Trophoblast cell (in vitro differentiated cells and primary cell): ENCODE results near the gene NCOA7.
"Not testable (repeated sequence)": the region's sequence is repeated elsewhere in the genome, so short reads cannot be mapped to it uniquely, and the experiment has no call there.

ENCODE experiments used
- DNase-seq, 2 donors: peaks; one replicate each; pipeline ENCODE4 v3.0.0-alpha.2; 2016
- H2AFZ ChIP-seq: 2 replicates; pipeline ENCODE4 v1.6.1; 2013; ENCODE audit warnings: low read length, moderate library complexity, mild to moderate bottlenecking; ENCODE audit not compliant: insufficient read depth, poor library complexity
- H2AK5ac ChIP-seq: 2 replicates; pipeline ENCODE4 v1.6.1; 2013; ENCODE audit warnings: mild to moderate bottlenecking, low read length
- H2BK120ac ChIP-seq: 2 replicates; pipeline ENCODE4 v1.6.1; 2013; ENCODE audit warnings: low read length, mild to moderate bottlenecking, moderate library complexity; ENCODE audit not compliant: insufficient read depth, poor library complexity
- H2BK12ac ChIP-seq: 2 replicates; pipeline ENCODE4 v1.6.1; 2013; ENCODE audit warnings: mild to moderate bottlenecking, low read length, moderate library complexity
- H2BK5ac ChIP-seq: 2 replicates; pipeline ENCODE4 v1.6.1; 2013; ENCODE audit warnings: low read length, low read depth, moderate library complexity, mild to moderate bottlenecking; ENCODE audit not compliant: poor library complexity
- H3K14ac ChIP-seq: 2 replicates; pipeline ENCODE4 v1.6.1; 2013; ENCODE audit warnings: mild to moderate bottlenecking, low read length
- H3K18ac ChIP-seq: 2 replicates; pipeline ENCODE4 v1.6.1; 2013; ENCODE audit warnings: mild to moderate bottlenecking, low read length
- H3K23ac ChIP-seq: 2 replicates; pipeline ENCODE4 v1.6.1; 2013; ENCODE audit warnings: low read length
- H3K27ac ChIP-seq: 2 replicates; pipeline ENCODE4 v1.5.1; 2013; ENCODE audit warnings: low read depth, mild to moderate bottlenecking, inconsistent platforms, low read length, moderate library complexity
- H3K27me3 ChIP-seq: 2 replicates; pipeline ENCODE4 v1.6.1; 2013; ENCODE audit warnings: inconsistent platforms, mild to moderate bottlenecking, low read length, moderate library complexity; ENCODE audit not compliant: insufficient read depth
- H3K36me3 ChIP-seq, 2 experiments: 1 replicate in 1 of 2; 2 replicates in 1 of 2; pipeline ENCODE4 v1.6.1; 2013; ENCODE audit warnings: low read length in 2 of 2, mild to moderate bottlenecking in 2 of 2, moderate library complexity in 1 of 2; ENCODE audit not compliant: insufficient read depth in 2 of 2, control insufficient read depth in 1 of 2
- H3K4ac ChIP-seq: 2 replicates; pipeline ENCODE4 v1.6.1; 2013; ENCODE audit warnings: low read depth, mild to moderate bottlenecking, low read length, moderate library complexity
- H3K4me1 ChIP-seq, 2 experiments: 1 replicate in 1 of 2; 2 replicates in 1 of 2; pipeline ENCODE4 v1.6.1; 2013; ENCODE audit warnings: low read length in 2 of 2, mild to moderate bottlenecking in 2 of 2, moderate library complexity in 1 of 2; ENCODE audit not compliant: insufficient read depth in 2 of 2, control insufficient read depth in 1 of 2
- H3K4me2 ChIP-seq: 2 replicates; pipeline ENCODE4 v1.6.1; 2013; ENCODE audit warnings: inconsistent platforms, mild to moderate bottlenecking, low read length, moderate library complexity
- H3K4me3 ChIP-seq: 2 replicates; pipeline ENCODE4 v1.5.1; 2013; ENCODE audit warnings: mild to moderate bottlenecking, low read depth, low read length, inconsistent platforms
- H3K79me1 ChIP-seq: one replicate; pipeline ENCODE4 v1.6.1; 2013; ENCODE audit warnings: low read length
- H3K79me2 ChIP-seq: 2 replicates; pipeline ENCODE4 v1.6.1; 2013; ENCODE audit warnings: low read length, mild to moderate bottlenecking; ENCODE audit not compliant: control insufficient read depth, insufficient read depth, poor library complexity
- H3K9ac ChIP-seq: 2 replicates; pipeline ENCODE4 v1.6.1; 2013; ENCODE audit warnings: mild to moderate bottlenecking, low read length
- H3K9me3 ChIP-seq: 2 replicates; pipeline ENCODE4 v1.6.1; 2013; ENCODE audit warnings: low read depth, mild to moderate bottlenecking, control low read depth, inconsistent platforms, low read length; ENCODE audit not compliant: insufficient read depth
- H4K12ac ChIP-seq: 2 replicates; pipeline ENCODE4 v1.6.1; 2013; ENCODE audit warnings: low read depth, mild to moderate bottlenecking, low read length, moderate library complexity
- H4K8ac ChIP-seq: 2 replicates; pipeline ENCODE4 v1.6.1; 2013; ENCODE audit warnings: low read depth, mild to moderate bottlenecking, low read length, moderate library complexity
- H4K91ac ChIP-seq: one replicate; pipeline ENCODE4 v1.6.1; 2013; ENCODE audit warnings: low read depth, mild to moderate bottlenecking, low read length, moderate library complexity
- WGBS: extraction: QIAGEN DNeasy Blood & Tissue Kit; methylation state at CpG from one replicate; pipeline ENCODE4 v1.1.7; 2013; ENCODE audit warnings: missing lambda C conversion rate; ENCODE audit not compliant: insufficient read length, insufficient coverage; ENCODE audit errors: extremely low coverage; 5-methylcytosine and 5-hydroxymethylcytosine counted together

The NCOA7 gene

DNA sequence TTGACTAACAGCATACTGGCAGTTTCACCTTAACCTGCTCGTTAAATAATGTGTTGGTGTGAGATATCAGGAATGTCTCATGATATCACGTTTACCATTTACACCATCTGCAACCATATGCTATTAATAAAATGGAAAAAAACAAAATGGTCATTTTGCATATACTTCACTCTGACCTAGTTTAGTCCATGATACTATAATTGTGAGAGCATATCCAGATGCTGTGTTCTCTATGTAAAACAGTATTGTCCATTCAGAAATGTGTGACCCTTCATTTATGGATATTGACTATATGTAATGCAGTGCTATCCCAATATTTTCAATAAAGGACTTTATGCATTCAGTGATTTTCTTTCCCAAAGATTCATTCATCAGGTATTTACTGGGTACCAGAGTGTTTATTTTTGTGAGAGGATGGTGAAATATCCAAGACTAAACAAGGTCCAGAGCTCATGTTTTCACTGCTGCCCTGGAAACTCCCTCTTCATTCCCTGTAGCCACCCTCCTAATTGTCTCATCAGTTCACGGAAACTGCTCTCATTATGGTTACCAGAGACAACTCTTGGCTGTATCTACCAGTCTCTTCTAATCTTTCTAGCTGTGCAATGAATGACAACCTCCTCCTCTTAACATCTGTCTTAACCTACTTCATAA, 140.1 kb downstream of the NCOA7 start:
- Histone ChIP-seq H2AFZ (no peak overlapping the region), H3K27me3 (no peaks in the 10 kb centered on the region), H3K14ac (no peak overlapping the region), H3K4ac (no peak overlapping the region), H3K79me2 (no peaks in the 10 kb centered on the region), H3K9me3 (no peaks in the 10 kb centered on the region), H3K79me1 (no peaks in the 10 kb centered on the region), H3K4me1 (no peaks in the 10 kb centered on the region), H3K4me3 (no peak overlapping the region), H3K36me3 (peaks cover 5 to 6% of the 10 kb centered on the region in 2 experiments), H4K8ac (no peak overlapping the region), H2BK12ac (no peak overlapping the region), H2AK5ac (no peak overlapping the region), H3K27ac (no peak overlapping the region), H3K23ac (no peak overlapping the region), H3K4me2 (no peak overlapping the region), H4K91ac (no peak overlapping the region), H2BK5ac (no peak overlapping the region), H3K9ac (no peak overlapping the region), H2BK120ac (no peak overlapping the region), H4K12ac (no peak overlapping the region), H3K18ac (no peak overlapping the region)
- no peak for DNase-seq
- WGBS: no CpG with 5 or more reads among the region's 3 CpGs

GRCh38 chr6:125931733-125932450, 141.1 kb downstream of the NCOA7 start:
- no peak overlapping the region for H2BK12ac ChIP-seq

DNA sequence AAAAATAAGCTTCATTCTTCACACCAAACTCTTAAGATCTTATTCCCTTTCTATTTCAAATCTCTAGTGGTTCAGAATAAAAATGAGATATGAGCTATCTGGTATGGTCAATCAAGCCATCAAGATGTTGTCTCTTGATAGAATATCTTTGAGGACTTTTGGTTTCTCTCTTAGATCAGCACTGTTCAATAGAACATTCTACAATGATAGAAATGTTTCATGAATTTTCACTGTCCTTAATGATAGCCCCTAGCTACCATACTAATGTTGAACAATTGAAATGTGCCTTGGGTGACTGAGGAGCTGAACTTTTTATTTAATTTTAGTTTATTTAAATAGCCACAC, 141.7 kb downstream of the NCOA7 start:
- Histone ChIP-seq H3K14ac (no peak overlapping the region), H3K27ac (no peak overlapping the region), H3K4me2 (no peak overlapping the region), H3K18ac (no peak overlapping the region), H3K79me2 (no peaks in the 10 kb centered on the region), H3K27me3 (no peaks in the 10 kb centered on the region), H2BK5ac (no peak overlapping the region), H2AFZ (no peak overlapping the region), H3K36me3 (peaks cover 5 to 6% of the 10 kb centered on the region in 2 experiments), H3K4ac (no peak overlapping the region), H3K4me1 (no peaks in the 10 kb centered on the region), H3K9ac (no peak overlapping the region), H2AK5ac (no peak overlapping the region), H3K79me1 (no peaks in the 10 kb centered on the region), H3K9me3 (no peaks in the 10 kb centered on the region), H2BK12ac (no peak overlapping the region), H4K12ac (no peak overlapping the region), H3K23ac (no peak overlapping the region), H4K91ac (no peak overlapping the region), H4K8ac (no peak overlapping the region), H2BK120ac (no peak overlapping the region), H3K4me3 (no peak overlapping the region)
- no peak for DNase-seq

More at GRCh38 chr6:125931733-125932450, 141.1 kb downstream of the NCOA7 start:
- no peak overlapping the region for H3K14ac ChIP-seq
- no peak overlapping the region for H3K4me2 ChIP-seq
- no peak overlapping the region for H3K9ac ChIP-seq
- H4K12ac ChIP-seq: no peak overlapping the region
- H2BK5ac ChIP-seq: no peak overlapping the region
- no peak for DNase-seq
- no peaks in the 10 kb centered on the region for H3K4me1 ChIP-seq
- no peak overlapping the region for H3K27ac ChIP-seq
- H4K91ac ChIP-seq: no peak overlapping the region
- H3K27me3 ChIP-seq: no peaks in the 10 kb centered on the region
- no peak overlapping the region for H2BK120ac ChIP-seq
- H2AFZ ChIP-seq: no peak overlapping the region
- no peak overlapping the region for H2AK5ac ChIP-seq
- H3K23ac ChIP-seq: no peak overlapping the region
- WGBS: no CpG with 5 or more reads among the region's 4 CpGs
- H3K4ac ChIP-seq: no peak overlapping the region
- peaks cover 5 to 6% of the 10 kb centered on the region in 2 experiments for H3K36me3 ChIP-seq
- no peak overlapping the region for H3K18ac ChIP-seq
- no peaks in the 10 kb centered on the region for H3K79me2 ChIP-seq
- H3K79me1 ChIP-seq: no peaks in the 10 kb centered on the region
- no peaks in the 10 kb centered on the region for H3K9me3 ChIP-seq
- H4K8ac ChIP-seq: no peak overlapping the region
- no peak overlapping the region for H3K4me3 ChIP-seq

DNA sequence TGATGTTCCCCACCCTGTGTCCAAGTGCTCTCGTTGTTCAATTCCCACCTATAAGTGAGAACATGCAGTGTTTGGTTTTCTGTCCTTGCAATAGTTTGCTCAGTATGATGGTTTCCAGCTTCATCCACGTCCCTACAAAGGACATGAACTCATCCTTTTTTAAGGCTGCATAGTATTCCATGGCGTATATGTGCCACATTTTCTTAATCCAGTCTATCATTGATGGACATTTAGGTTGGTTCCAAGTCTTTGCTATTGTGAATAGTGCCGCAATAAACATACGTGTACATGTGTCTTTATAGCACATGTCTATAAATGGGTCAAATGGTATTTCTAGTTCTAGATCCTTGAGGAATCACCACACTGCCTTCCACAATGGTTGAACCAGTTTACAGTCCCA, 144.8 kb downstream of the NCOA7 start:
- H4K12ac ChIP-seq, H3K27me3 ChIP-seq, H4K91ac ChIP-seq, H2BK120ac ChIP-seq, H3K23ac ChIP-seq, DNase-seq, H3K18ac ChIP-seq, H3K4me3 ChIP-seq, H4K8ac ChIP-seq, H3K4me1 ChIP-seq, H2BK5ac ChIP-seq, H2BK12ac ChIP-seq, H3K14ac ChIP-seq, H3K27ac ChIP-seq, H3K9ac ChIP-seq, H3K9me3 ChIP-seq, H3K79me2 ChIP-seq, H2AK5ac ChIP-seq, H3K4me2 ChIP-seq, H3K79me1 ChIP-seq, H3K4ac ChIP-seq, H2AFZ ChIP-seq, H3K36me3 ChIP-seq: not testable (repeated sequence)
- no CpG with 5 or more reads among the region's 5 CpGs for WGBS
